CD4-positive, alpha-beta T cell (primary cell): ENCODE measurements around the gene STRBP. TPM values are rescaled to one million over a fixed set of nuclear protein-coding genes. Genes with fewer than 3 reads are reported as not detected.

Experiments used
- ATAC-seq: fragments of 200-7000 bp; cut with Tn5 transposase; one replicate; pipeline ENCODE4 v1.10.0; 2022; ENCODE audit warnings: mild to moderate bottlenecking; ENCODE audit not compliant: poor library complexity
- CTCF ChIA-PET: fragments of 350-600 bp; sonication (Branson Sonifier 250); formaldehyde crosslinking; loops from one replicate; lab custom pipeline; 2021; ENCODE audit warnings: antibody characterized with exemption, inconsistent platforms; lab: Charles Lee
- POLR2A ChIA-PET: fragments of 350-600 bp; sonication (Branson Sonifier 250); formaldehyde crosslinking; loops from one replicate; lab custom pipeline; 2021; ENCODE audit warnings: antibody characterized with exemption, inconsistent platforms; lab: Charles Lee
- DNase-seq, 14 experiments: peaks; one replicate each; pipeline ENCODE4 v3.0.0-alpha.2; 2013 to 2020; ENCODE audit warnings: mixed read lengths in 2 of 14
- H3K27ac ChIP-seq, 2 donors: one replicate each; pipeline versions ENCODE4 v1.5.1 to v1.7.0; 2013; ENCODE audit warnings: low read length in 2 of 2, low read depth in 1 of 2, mild to moderate bottlenecking in 1 of 2
- H3K27me3 ChIP-seq, 2 experiments: 1 replicate in 1 of 2; 2 replicates in 1 of 2; pipeline versions ENCODE4 v1.6.1 to v1.7.0; 2013; ENCODE audit warnings: low read length in 2 of 2, control low read depth in 1 of 2, mild to moderate bottlenecking in 1 of 2, moderate library complexity in 1 of 2; ENCODE audit not compliant: insufficient read depth in 2 of 2, control insufficient read depth in 1 of 2
- H3K36me3 ChIP-seq: one replicate; pipeline ENCODE4 v1.6.1; 2013; ENCODE audit warnings: low read length, control low read depth; ENCODE audit not compliant: insufficient read depth
- H3K4me1 ChIP-seq: one replicate; pipeline ENCODE4 v1.6.1; 2013; ENCODE audit warnings: low read length, control low read depth; ENCODE audit not compliant: insufficient read depth
- H3K4me3 ChIP-seq: one replicate; pipeline ENCODE4 v1.5.1; 2013; ENCODE audit warnings: mild to moderate bottlenecking, low read length, moderate library complexity
- H3K9me3 ChIP-seq, 2 experiments: 1 replicate in 1 of 2; 2 replicates in 1 of 2; pipeline versions ENCODE4 v1.6.1 to v1.7.0; 2013; ENCODE audit warnings: low read length in 2 of 2, mild to moderate bottlenecking in 2 of 2, control low read depth in 1 of 2, moderate library complexity in 1 of 2; ENCODE audit not compliant: control insufficient read depth in 1 of 2, insufficient read depth in 1 of 2
- H3K27ac Mint-ChIP-seq: one replicate; pipeline ENCODE4 v1.8.0; 2020; ENCODE audit warnings: mixed read lengths
- H3K27me3 Mint-ChIP-seq: one replicate; pipeline ENCODE4 v1.8.0; 2021; ENCODE audit warnings: mixed read lengths
- H3K36me3 Mint-ChIP-seq: one replicate; pipeline ENCODE4 v1.8.0; 2021; ENCODE audit warnings: low read depth, mixed read lengths
- H3K4me1 Mint-ChIP-seq: one replicate; pipeline ENCODE4 v1.8.0; 2021; ENCODE audit warnings: low read depth, mixed read lengths
- H3K4me3 Mint-ChIP-seq: one replicate; pipeline ENCODE4 v1.8.0; 2020; ENCODE audit warnings: mild to moderate bottlenecking, mixed read lengths
- H3K9me3 Mint-ChIP-seq: one replicate; pipeline ENCODE4 v1.8.0; 2020; ENCODE audit warnings: mixed read lengths
- intact Hi-C, 2 experiments: fragments of 100-400 bp; cut with DNase I in 1 of 2; cut with micrococcal nuclease in 1 of 2; formaldehyde crosslinking; loops; one replicate each; pipeline versions ENCODE4 v1.15.1 to v1.9.0; 2023 to 2025; cut with DNase I, micrococcal nuclease
- total RNA-seq, 174 experiments: library from RNA in 2 of 174; stranded (reverse) in 2 of 174; gene quantifications; one replicate each; pipeline ENCODE4 v1.2.3 and lab custom pipeline; 2021 to 2026
- TF ChIP-seq, protein P1 (sequence below): fragments of 200-600 bp; IDR thresholded peaks from one replicate; pipeline ENCODE4 v1.8.0; 2022; ENCODE audit warnings: antibody characterized with exemption, mild to moderate bottlenecking

Gene STRBP
- total RNA-seq, 2 experiments from 2014 or later, result 10.9 to 12.0 TPM

DNA sequence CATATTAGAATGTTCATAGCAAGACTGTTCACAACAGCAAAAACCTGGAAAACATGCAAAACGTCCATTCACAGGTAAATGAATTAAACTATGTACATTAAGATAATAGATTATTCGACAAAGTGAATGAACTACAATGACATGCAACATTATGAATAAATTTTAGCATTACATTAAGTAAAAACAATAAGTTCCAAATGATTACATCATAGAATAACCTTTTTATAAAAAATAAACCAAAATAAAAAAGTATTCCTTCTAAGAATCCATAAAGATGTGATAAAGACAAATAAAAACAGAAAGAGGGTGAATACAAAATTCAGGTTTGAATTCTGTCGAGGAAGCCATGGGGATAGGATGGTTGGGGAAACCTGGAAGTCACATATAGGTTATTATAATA lies 57.3 kb downstream of the STRBP start:
- Mint-ChIP-seq H3K9me3 (no peaks in the 10 kb centered on the region), H3K36me3 (no peaks in the 10 kb centered on the region), H3K4me3 (no peak overlapping the region), H3K4me1 (peaks cover 4% of the 10 kb centered on the region), H3K27ac (no peak overlapping the region), H3K27me3 (no peaks in the 10 kb centered on the region)
- Histone ChIP-seq H3K9me3 (no peaks in the 10 kb centered on the region), H3K27me3 (no peaks in the 10 kb centered on the region), H3K4me1 (no peaks in the 10 kb centered on the region), H3K4me3 (no peak overlapping the region), H3K36me3 (no peaks in the 10 kb centered on the region), H3K27ac (no peak overlapping the region)
- CTCF ChIA-PET, result no interaction called here
- intact Hi-C loops, result no loop called here
- no peak for ATAC-seq
- POLR2A ChIA-PET, result no interaction called here
- no peak for DNase-seq
- TF ChIP-seq, protein P1, sequence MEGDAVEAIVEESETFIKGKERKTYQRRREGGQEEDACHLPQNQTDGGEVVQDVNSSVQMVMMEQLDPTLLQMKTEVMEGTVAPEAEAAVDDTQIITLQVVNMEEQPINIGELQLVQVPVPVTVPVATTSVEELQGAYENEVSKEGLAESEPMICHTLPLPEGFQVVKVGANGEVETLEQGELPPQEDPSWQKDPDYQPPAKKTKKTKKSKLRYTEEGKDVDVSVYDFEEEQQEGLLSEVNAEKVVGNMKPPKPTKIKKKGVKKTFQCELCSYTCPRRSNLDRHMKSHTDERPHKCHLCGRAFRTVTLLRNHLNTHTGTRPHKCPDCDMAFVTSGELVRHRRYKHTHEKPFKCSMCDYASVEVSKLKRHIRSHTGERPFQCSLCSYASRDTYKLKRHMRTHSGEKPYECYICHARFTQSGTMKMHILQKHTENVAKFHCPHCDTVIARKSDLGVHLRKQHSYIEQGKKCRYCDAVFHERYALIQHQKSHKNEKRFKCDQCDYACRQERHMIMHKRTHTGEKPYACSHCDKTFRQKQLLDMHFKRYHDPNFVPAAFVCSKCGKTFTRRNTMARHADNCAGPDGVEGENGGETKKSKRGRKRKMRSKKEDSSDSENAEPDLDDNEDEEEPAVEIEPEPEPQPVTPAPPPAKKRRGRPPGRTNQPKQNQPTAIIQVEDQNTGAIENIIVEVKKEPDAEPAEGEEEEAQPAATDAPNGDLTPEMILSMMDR, result no peak

DNA sequence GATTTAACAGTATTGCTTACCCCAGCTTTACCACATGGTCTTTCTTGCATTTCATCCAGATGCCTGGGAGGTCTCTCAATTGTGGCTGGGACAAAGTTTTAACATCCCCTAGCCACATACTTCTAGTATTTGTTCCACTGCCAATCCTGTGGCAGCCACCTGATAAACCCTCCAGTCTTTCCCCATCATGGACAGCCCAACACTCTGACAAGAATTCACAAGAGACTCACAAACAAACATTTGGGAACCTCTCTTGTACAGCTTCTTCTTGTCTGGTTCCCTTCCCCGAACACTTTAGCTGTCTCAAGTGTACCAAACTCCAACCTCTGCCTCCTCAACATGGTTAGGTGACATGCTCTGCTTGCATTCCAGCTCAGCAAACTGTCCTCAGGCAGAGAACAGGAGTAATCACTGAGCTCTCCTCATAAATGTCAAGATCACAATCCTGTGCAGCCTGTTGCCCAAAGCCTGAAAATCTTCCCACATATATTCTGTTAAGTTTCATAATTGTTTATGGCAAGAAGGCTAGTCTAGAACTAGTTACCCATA lies 59.7 kb downstream of the STRBP start:
- no peaks in the 10 kb centered on the region for H3K9me3 ChIP-seq
- no peak overlapping the region for H3K27ac Mint-ChIP-seq
- no peaks in the 10 kb centered on the region for H3K27me3 Mint-ChIP-seq
- H3K4me3 ChIP-seq, result no peak overlapping the region
- no peaks in the 10 kb centered on the region for H3K36me3 Mint-ChIP-seq
- no peak overlapping the region for H3K27ac ChIP-seq
- intact Hi-C loops, result no loop called here
- H3K4me1 ChIP-seq, result no peaks in the 10 kb centered on the region
- H3K9me3 Mint-ChIP-seq, result no peaks in the 10 kb centered on the region
- TF ChIP-seq, protein P1, result no peak
- no peak for ATAC-seq
- peaks cover 4% of the 10 kb centered on the region for H3K4me1 Mint-ChIP-seq
- H3K4me3 Mint-ChIP-seq, result no peak overlapping the region
- ChIA-PET POLR2A (no interaction called here), CTCF (interaction anchor here (0.9 to 1.6 kb wide), 3 partner anchors 9 to 15 kb away, joined by 3 to 4 read pairs (median 3); no protein-coding TSS in a partner anchor)
- no peaks in the 10 kb centered on the region for H3K27me3 ChIP-seq
- no peak for DNase-seq
- no peaks in the 10 kb centered on the region for H3K36me3 ChIP-seq

DNA sequence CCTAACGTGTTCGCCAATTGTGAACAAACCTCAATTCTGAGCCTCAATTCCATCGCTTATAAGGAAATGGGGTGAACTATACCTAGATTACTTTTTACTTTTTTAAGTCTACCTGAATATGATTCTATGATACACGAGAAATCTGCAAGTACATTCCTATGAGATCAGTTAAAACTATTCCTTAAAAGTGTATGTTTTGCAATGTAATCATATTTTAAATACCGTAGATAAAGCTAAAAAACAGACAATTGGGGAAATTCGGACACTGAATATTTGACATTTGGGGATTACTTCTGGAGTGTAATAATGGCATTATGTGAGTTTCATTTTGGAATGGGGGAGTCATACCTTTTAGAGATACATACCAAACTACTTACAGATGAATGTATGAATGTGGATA lies 62.3 kb downstream of the STRBP start:
- Mint-ChIP-seq H3K36me3 (peaks cover 8% of the 10 kb centered on the region), H3K9me3 (no peaks in the 10 kb centered on the region), H3K4me3 (no peak overlapping the region), H3K27me3 (no peaks in the 10 kb centered on the region), H3K27ac (no peak overlapping the region), H3K4me1 (no peaks in the 10 kb centered on the region)
- no peaks in the 10 kb centered on the region for H3K36me3 ChIP-seq
- DNase-seq (no peak), ATAC-seq (no peak)
- H3K27me3 ChIP-seq, result no peaks in the 10 kb centered on the region
- TF ChIP-seq, protein P1, result no peak
- CTCF ChIA-PET, result no interaction called here
- POLR2A ChIA-PET, result no interaction called here
- intact Hi-C loops, result no loop called here
- no peak overlapping the region for H3K4me3 ChIP-seq
- no peaks in the 10 kb centered on the region for H3K4me1 ChIP-seq
- H3K27ac ChIP-seq, result no peak overlapping the region
- no peaks in the 10 kb centered on the region for H3K9me3 ChIP-seq
